LHCN-M2 (cell line): Measurements from ENCODE around the gene GPC6. TPM values are rescaled to one million over a fixed set of nuclear protein-coding genes. Genes with fewer than 3 reads are reported as not detected.
"Not testable (repeated sequence)": the region's sequence is repeated elsewhere in the genome, so short reads cannot be mapped to it uniquely, and the experiment has no call there.

Experiments
- DNase-seq: peaks from one replicate; pipeline ENCODE4 v3.0.0-alpha.2; 2012; ENCODE audit warnings: low read depth
- polyA plus RNA-seq: library from polyadenylated mRNA; unstranded; fragments of >200 nt; gene quantifications from one replicate; pipeline ENCODE4 v1.2.1, GENCODE V29; 2012; ENCODE audit warnings: missing spikeins
- total RNA-seq: library from RNA; depleted of rRNA; stranded (reverse); fragments of >200 nt; gene quantifications from 2 replicates; pipeline ENCODE4 v1.2.3, GENCODE V29; 2014; rRNA removed

Gene GPC6
- total RNA-seq: 13.0 and 17.0 TPM in 2 replicates
- polyA plus RNA-seq: 3.2 TPM

GRCh38 chr13:93226623-93227279, at the start of gene GPC6:
Gene GPC6 (plus strand): TSS chr13:93226807.
- DNase-seq: peak; percentile 94

GRCh38 chr13:93180356-93180969, 46.1 kb upstream of the GPC6 start:
- DNase-seq: peak; percentile 79

- no peak for DNase-seq
These were observed 44.2 kb upstream of the GPC6 start for GRCh38 chr13:93182406-93182805.

- no peak for DNase-seq
These were observed 43.3 kb upstream of the GPC6 start for GRCh38 chr13:93183302-93183701.

GRCh38 chr13:93190006-93190405, 36.6 kb upstream of the GPC6 start:
- no peak for DNase-seq

GRCh38 chr13:93193682-93194081, 32.9 kb upstream of the GPC6 start:
- no peak for DNase-seq

GRCh38 chr13:93199856-93200255, 26.8 kb upstream of the GPC6 start:
- no peak for DNase-seq

GRCh38 chr13:93200626-93201025, 26.0 kb upstream of the GPC6 start:
- DNase-seq: no peak

GRCh38 chr13:93201992-93202558, 24.5 kb upstream of the GPC6 start:
- no peak for DNase-seq

- DNase-seq: not testable (repeated sequence)
These were observed 19.7 kb upstream of the GPC6 start for GRCh38 chr13:93206778-93207392.

- DNase-seq: no peak
These were observed 10.5 kb upstream of the GPC6 start for GRCh38 chr13:93216122-93216521.

GRCh38 chr13:93217721-93218261, 8.8 kb upstream of the GPC6 start:
- DNase-seq: peak; percentile 40

GRCh38 chr13:93218583-93218982, 8.0 kb upstream of the GPC6 start:
- DNase-seq: peak; percentile 7

GRCh38 chr13:93220073-93220472, 6.5 kb upstream of the GPC6 start:
- no peak for DNase-seq

GRCh38 chr13:93222976-93223375, 3.6 kb upstream of the GPC6 start:
- DNase-seq: no peak

GRCh38 chr13:93224535-93224934, 2.1 kb upstream of the GPC6 start:
- peak; percentile 54 for DNase-seq

- no peak for DNase-seq
These were observed 997 bp upstream of the GPC6 start for GRCh38 chr13:93225610-93226009.

- DNase-seq: no peak
These were observed 463 bp upstream of the GPC6 start for GRCh38 chr13:93226065-93226622.

GRCh38 chr13:93227280-93227877, 772 bp downstream of the GPC6 start:
- DNase-seq: peak; percentile 65

- DNase-seq: peak; percentile 92
These were observed 1.5 kb downstream of the GPC6 start for GRCh38 chr13:93227878-93228642.

- no peak for DNase-seq
These were observed 2.0 kb downstream of the GPC6 start for GRCh38 chr13:93228643-93228937.
